Psoas muscle (tissue), 8 donors: ENCODE data around the gene AGPAT4. TPM values are rescaled to one million over a fixed set of nuclear protein-coding genes. Genes with fewer than 3 reads are reported as not detected.

Source experiments
- ATAC-seq, 4 donors: fragments of 200-7000 bp; cut with Tn5 transposase; one replicate each; pipeline ENCODE4 v1.9.1; 2020; ENCODE audit warnings: moderate library complexity in 3 of 4, mild to moderate bottlenecking in 2 of 4
- DNase-seq, 2 donors: peaks; one replicate each; pipeline ENCODE4 v3.0.0-alpha.2; 2020
- H3K27ac ChIP-seq: fragments of 200-600 bp; one replicate; pipeline ENCODE4 v1.8.0; 2022
- H3K27me3 ChIP-seq, 3 donors: fragments of 200-600 bp in 1 of 3; one replicate each; pipeline versions ENCODE4 v1.6.1 to v1.8.0; 2013 to 2022; ENCODE audit warnings: low read length in 2 of 3, mild to moderate bottlenecking in 2 of 3, moderate library complexity in 1 of 3; ENCODE audit not compliant: insufficient read depth in 3 of 3
- H3K36me3 ChIP-seq, 2 donors: fragments of 200-600 bp in 1 of 2; one replicate each; pipeline versions ENCODE4 v1.6.1 to v1.8.0; 2013 to 2022; ENCODE audit warnings: low read depth in 1 of 2, mild to moderate bottlenecking in 1 of 2, moderate library complexity in 1 of 2; ENCODE audit not compliant: insufficient read depth in 1 of 2
- H3K4me1 ChIP-seq: fragments of 200-600 bp; one replicate; pipeline ENCODE4 v1.8.0; 2022
- H3K4me3 ChIP-seq: fragments of 200-600 bp; one replicate; pipeline ENCODE4 v1.8.0; 2022; ENCODE audit warnings: mild to moderate bottlenecking
- H3K9me3 ChIP-seq: fragments of 200-600 bp; one replicate; pipeline ENCODE4 v1.8.0; 2022
- WGBS, 3 donors: extraction: QIAGEN DNeasy Blood & Tissue Kit; methylation state at CpG; one replicate each; pipeline versions ENCODE4 v1.1.6 to v1.1.7; 2013; 5-methylcytosine and 5-hydroxymethylcytosine counted together
- intact Hi-C, 2 donors: fragments of 100-400 bp; cut with DNase I; formaldehyde crosslinking; loops; one replicate each; pipeline versions ENCODE4 v1.11.0 to v1.14.2; 2022
- polyA plus RNA-seq, 3 donors: library from polyadenylated mRNA; stranded (reverse); fragments of 200-250 nt; gene quantifications; one replicate each; pipeline ENCODE4 v1.2.3, GENCODE V29; 2013
- total RNA-seq, 4 donors: library from RNA; stranded (reverse); fragmentation: NEBNext Ultra II Directional in 2 of 4; extraction: Animal tissue kit (Norgen Biotek cat#: 25700) in 2 of 4; gene quantifications; one replicate each; pipeline versions ENCODE4 v1.2.1 to v1.2.4, GENCODE V29; 2021 to 2023
- TF ChIP-seq, protein P1 (sequence below): fragments of 200-600 bp; IDR thresholded peaks from one replicate; pipeline ENCODE4 v1.8.0; 2022; ENCODE audit warnings: antibody characterized with exemption
- donor health status: healthy with polysubstance abuse.
- donor health status: DM: no; HTN: no; CAD: no; lungs with moderate emphysema.
- donor health status: Bipolar disorder and iron deficiency.
- donor health status: healthy.
- donor health status: DM: yes; HTN: yes; CAD: no.
- donor health status: DM: no; HTN: no; CAD: no.
- donor health status: DM: no; HTN: no; CAD: no.
- donor health status: DM: yes; HTN: yes; CAD: no.

AGPAT4 gene
- total and polyA plus RNA-seq, 7 donors, result 0.18 to 1.7 (median 0.59) TPM

DNA sequence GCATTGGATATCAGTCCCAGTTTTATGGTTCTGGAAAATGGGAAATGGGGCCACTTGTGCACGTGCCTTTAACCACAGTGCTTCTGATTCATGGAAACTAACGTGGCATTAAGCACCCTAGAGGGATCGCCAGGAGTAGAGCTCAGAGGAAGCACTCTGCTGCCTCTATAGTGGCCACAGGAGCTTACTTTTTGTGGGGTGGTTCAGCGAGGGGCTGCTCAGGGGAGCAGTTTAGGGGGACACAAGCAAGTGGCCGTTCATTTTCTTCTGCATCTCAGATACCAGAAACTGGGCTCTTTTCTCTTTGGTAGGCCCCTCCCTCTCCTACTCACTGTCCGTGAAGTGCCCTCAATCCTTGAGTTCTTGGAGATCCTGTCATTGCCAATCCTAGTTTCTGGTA is 28.5 kb downstream of the AGPAT4 start:
- WGBS, 3 donors, result 77 to 85% (median 82%) methylated on average over 6 of the region's 6 CpGs
- no peaks in the 10 kb centered on the region for H3K27me3 ChIP-seq
- TF ChIP-seq, protein P1, sequence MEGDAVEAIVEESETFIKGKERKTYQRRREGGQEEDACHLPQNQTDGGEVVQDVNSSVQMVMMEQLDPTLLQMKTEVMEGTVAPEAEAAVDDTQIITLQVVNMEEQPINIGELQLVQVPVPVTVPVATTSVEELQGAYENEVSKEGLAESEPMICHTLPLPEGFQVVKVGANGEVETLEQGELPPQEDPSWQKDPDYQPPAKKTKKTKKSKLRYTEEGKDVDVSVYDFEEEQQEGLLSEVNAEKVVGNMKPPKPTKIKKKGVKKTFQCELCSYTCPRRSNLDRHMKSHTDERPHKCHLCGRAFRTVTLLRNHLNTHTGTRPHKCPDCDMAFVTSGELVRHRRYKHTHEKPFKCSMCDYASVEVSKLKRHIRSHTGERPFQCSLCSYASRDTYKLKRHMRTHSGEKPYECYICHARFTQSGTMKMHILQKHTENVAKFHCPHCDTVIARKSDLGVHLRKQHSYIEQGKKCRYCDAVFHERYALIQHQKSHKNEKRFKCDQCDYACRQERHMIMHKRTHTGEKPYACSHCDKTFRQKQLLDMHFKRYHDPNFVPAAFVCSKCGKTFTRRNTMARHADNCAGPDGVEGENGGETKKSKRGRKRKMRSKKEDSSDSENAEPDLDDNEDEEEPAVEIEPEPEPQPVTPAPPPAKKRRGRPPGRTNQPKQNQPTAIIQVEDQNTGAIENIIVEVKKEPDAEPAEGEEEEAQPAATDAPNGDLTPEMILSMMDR, result no peak

GRCh38 chr6:161244725-161245124 is 29.1 kb downstream of the AGPAT4 start:
- no peak for ATAC-seq
- no peaks in the 10 kb centered on the region for H3K36me3 ChIP-seq
- H3K4me1 ChIP-seq, result no peaks in the 10 kb centered on the region
- H3K4me3 ChIP-seq, result no peak overlapping the region
- no peaks in the 10 kb centered on the region for H3K27me3 ChIP-seq
- WGBS, 3 donors, result 83 to 85% (median 85%) methylated on average over 7 of the region's 7 CpGs
- DNase-seq, result no peak
- TF ChIP-seq, protein P1, result no peak
- intact Hi-C loops, result no loop called here
- no peak overlapping the region for H3K27ac ChIP-seq
- no peaks in the 10 kb centered on the region for H3K9me3 ChIP-seq

More for the DNA sequence above, 28.5 kb downstream of the AGPAT4 start:
- Histone ChIP-seq H3K9me3 (no peaks in the 10 kb centered on the region), H3K27ac (no peak overlapping the region), H3K4me3 (no peak overlapping the region), H3K4me1 (no peaks in the 10 kb centered on the region), H3K36me3 (no peaks in the 10 kb centered on the region)
- intact Hi-C loops, result no loop called here
- DNase-seq (no peak), ATAC-seq (no peak)

DNA sequence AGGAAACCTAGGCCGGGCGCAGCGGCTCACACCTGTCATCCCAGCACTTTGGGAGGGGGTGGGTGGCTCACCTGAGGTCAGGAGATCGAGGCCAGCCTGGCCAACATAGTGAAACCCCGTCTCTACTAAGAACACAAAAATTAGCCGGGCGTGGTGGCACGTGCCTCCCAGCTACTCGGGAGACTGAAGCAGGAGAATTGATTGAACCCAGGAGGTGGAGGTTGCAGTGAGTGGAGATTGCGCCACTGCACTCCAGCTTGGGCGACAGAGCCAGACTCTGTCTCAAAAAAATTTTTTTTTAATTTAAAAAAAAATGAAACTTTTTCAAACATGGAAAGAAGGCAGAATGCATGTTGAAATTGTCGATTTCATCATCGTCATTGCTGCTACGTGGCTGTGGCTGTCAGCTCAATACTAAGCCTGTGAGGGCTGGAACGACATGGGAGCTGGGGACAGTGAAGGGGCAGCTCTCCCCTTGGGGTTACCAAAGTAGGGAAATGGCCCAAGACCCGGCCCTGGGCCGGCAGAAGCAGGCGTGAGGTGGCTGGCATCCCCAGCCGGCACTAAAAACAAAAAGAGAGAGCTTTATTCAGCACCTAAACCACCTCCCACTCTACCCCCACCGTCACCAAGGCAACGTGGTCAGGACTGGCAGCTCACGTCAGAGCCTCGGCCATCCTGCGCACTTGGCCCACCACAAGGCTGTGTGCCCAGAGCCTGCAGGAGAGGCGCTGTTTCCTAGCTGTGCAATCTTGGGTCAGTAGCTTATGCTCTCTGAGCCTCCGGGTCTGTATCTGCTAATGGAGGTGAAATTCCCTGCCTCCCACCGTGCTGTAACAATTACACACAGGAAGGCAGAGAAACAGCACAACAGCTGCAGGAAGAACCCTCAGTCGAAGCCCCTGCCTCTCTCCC is 30.8 kb downstream of the AGPAT4 start:
- intact Hi-C loops, result no loop called here
- WGBS, 3 donors, result 66 to 77% (median 66%) methylated on average over 28 of the region's 28 CpGs
- no peaks in the 10 kb centered on the region for H3K36me3 ChIP-seq
- no peak overlapping the region for H3K27ac ChIP-seq
- DNase-seq, result peak; percentile 23 to 57
- no peaks in the 10 kb centered on the region for H3K4me1 ChIP-seq
- TF ChIP-seq, protein P1, result no peak
- H3K9me3 ChIP-seq, result no peaks in the 10 kb centered on the region
- ATAC-seq, result peak in 2 of 4 donors; percentile 27 to 40
- H3K4me3 ChIP-seq, result no peak overlapping the region
- H3K27me3 ChIP-seq, result no peaks in the 10 kb centered on the region

- no peak overlapping the region for H3K27ac ChIP-seq
- H3K27me3 ChIP-seq, result no peaks in the 10 kb centered on the region
- ATAC-seq (no peak), DNase-seq (no peak)
- 96 to 97% (median 96%) methylated on average over 10 of the region's 10 CpGs for WGBS, 3 donors
- TF ChIP-seq, protein P1, result no peak
- no peaks in the 10 kb centered on the region for H3K36me3 ChIP-seq
- no peaks in the 10 kb centered on the region for H3K4me1 ChIP-seq
- intact Hi-C loops, result no loop called here
- no peaks in the 10 kb centered on the region for H3K9me3 ChIP-seq
- H3K4me3 ChIP-seq, result no peak overlapping the region
Observed at GRCh38 chr6:161242113-161242512, 31.7 kb downstream of the AGPAT4 start.
